OCI-LY1 (cell line): ENCODE results near the gene HOXD4.

Experiments
- H2AFZ ChIP-seq: fragments of 200-600 bp; sonication (generic), shearing (Covaris generic); 2 replicates; pipeline ENCODE4 v1.6.0; 2014; ENCODE audit warnings: antibody characterized with exemption, mild to moderate bottlenecking, low read length
- H3F3A ChIP-seq: fragments of 200-600 bp; sonication (generic), shearing (Covaris generic); 2 replicates; pipeline ENCODE4 v1.6.0; 2014; ENCODE audit warnings: mild to moderate bottlenecking, antibody characterized with exemption, low read length, moderate library complexity; ENCODE audit not compliant: insufficient read depth
- H3K27ac ChIP-seq: fragments of 200-600 bp; sonication (generic); 2 replicates; pipeline ENCODE4 v1.5.1; 2014; ENCODE audit warnings: low read length, mixed run types, mild to moderate bottlenecking, low read depth; ENCODE audit not compliant: poor library complexity, severe bottlenecking
- H3K27me3 ChIP-seq: fragments of 200-600 bp; sonication (generic); 2 replicates; pipeline ENCODE4 v1.6.0; 2014; ENCODE audit warnings: antibody characterized with exemption, mild to moderate bottlenecking, low read length, moderate library complexity; ENCODE audit not compliant: insufficient read depth
- H3K36me3 ChIP-seq: fragments of 200-600 bp; sonication (generic); 2 replicates; pipeline ENCODE4 v1.6.1; 2014; ENCODE audit warnings: mild to moderate bottlenecking, antibody characterized with exemption, low read length, moderate library complexity, mixed read lengths; ENCODE audit not compliant: insufficient read depth
- H3K4me1 ChIP-seq: fragments of 200-600 bp; sonication (generic); 2 replicates; pipeline ENCODE4 v1.5.1; 2014; ENCODE audit warnings: mild to moderate bottlenecking, low read length, moderate library complexity; ENCODE audit not compliant: insufficient read depth, severe bottlenecking
- H3K4me2 ChIP-seq: fragments of 200-600 bp; sonication (generic), shearing (Covaris generic); 2 replicates; pipeline ENCODE4 v1.6.1; 2014; ENCODE audit warnings: low read length
- H3K4me3 ChIP-seq: fragments of 200-600 bp; sonication (generic); 2 replicates; pipeline ENCODE4 v1.5.1; 2014; ENCODE audit warnings: low read length, low read depth, mild to moderate bottlenecking, mixed read lengths; ENCODE audit not compliant: poor library complexity, severe bottlenecking
- H3K79me2 ChIP-seq: fragments of 200-600 bp; shearing (Covaris generic); 2 replicates; pipeline ENCODE4 v1.6.1; 2016; ENCODE audit warnings: mixed run types, low read length, mixed read lengths; ENCODE audit not compliant: insufficient read depth
- H3K9ac ChIP-seq: fragments of 200-600 bp; sonication (generic), shearing (Covaris generic); 2 replicates; pipeline ENCODE4 v1.6.1; 2014; ENCODE audit warnings: mild to moderate bottlenecking, low read length, mixed read lengths
- H3K9me2 ChIP-seq: fragments of 200-600 bp; sonication (generic), shearing (Covaris generic); 2 replicates; pipeline ENCODE4 v1.6.1; 2014; ENCODE audit warnings: low read depth, mild to moderate bottlenecking, low read length, mixed read lengths
- H3K9me3 ChIP-seq: fragments of 200-600 bp; shearing (Covaris generic); 2 replicates; pipeline ENCODE4 v1.6.1; 2014; ENCODE audit warnings: low read length, mixed read lengths
- H4K20me1 ChIP-seq: fragments of 200-600 bp; sonication (generic), shearing (Covaris generic); 2 replicates; pipeline ENCODE4 v1.6.0; 2016; ENCODE audit warnings: mild to moderate bottlenecking, low read length; ENCODE audit not compliant: insufficient read depth
- EZH2 ChIP-seq: fragments of 200-600 bp; sonication (generic), shearing (Covaris generic); IDR thresholded peaks from 2 replicates; pipeline ENCODE4 v1.8.0; 2017; ENCODE audit warnings: borderline replicate concordance, mixed run types, mild to moderate bottlenecking, antibody characterized with exemption, low read length, moderate library complexity, mixed read lengths
- TF ChIP-seq, protein P1 (sequence below): fragments of 200-600 bp; sonication (generic), shearing (Covaris generic); IDR thresholded peaks from 2 replicates; pipeline ENCODE4 v1.5.1; 2017; ENCODE audit warnings: mild to moderate bottlenecking, antibody characterized with exemption, low read length, moderate library complexity, mixed read lengths

HOXD4 gene

DNA sequence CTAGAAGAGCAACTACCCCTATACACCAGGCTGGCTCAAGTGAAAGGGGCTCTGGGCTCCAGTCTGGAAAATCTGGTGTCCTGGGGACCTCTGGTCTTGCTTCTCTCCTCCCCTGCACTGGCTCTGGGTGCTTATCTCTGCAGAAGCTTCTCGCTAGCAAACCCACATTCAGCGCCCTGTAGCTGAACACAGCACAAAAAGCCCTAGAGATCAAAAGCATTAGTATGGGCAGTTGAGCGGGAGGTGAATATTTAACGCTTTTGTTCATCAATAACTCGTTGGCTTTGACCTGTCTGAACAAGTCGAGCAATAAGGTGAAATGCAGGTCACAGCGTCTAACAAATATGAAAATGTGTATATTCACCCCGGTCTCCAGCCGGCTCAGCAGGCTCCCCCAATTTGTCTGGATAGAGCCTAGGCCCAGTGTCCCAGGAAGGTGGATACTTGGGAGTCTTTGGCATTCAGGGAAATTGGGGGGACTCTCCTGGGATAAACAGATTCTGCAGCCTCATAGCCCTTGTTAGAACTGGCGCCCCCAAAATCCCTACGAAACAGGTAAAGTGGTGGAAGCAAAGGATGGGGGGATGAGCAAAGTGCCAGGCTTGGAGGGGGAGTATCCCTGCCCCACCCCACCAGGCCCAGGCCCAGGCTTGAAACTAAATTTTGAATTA lies 2.5 kb upstream of the HOXD4 start:
- no peaks in the 10 kb centered on the region for H3K36me3 ChIP-seq
- no peak overlapping the region for H2AFZ ChIP-seq
- no peaks in the 10 kb centered on the region for H3F3A ChIP-seq
- no peak overlapping the region for H3K9ac ChIP-seq
- no peak overlapping the region for H3K4me3 ChIP-seq
- H3K27ac ChIP-seq: no peak overlapping the region
- H4K20me1 ChIP-seq: no peaks in the 10 kb centered on the region
- H3K4me2 ChIP-seq: no peak overlapping the region
- H3K27me3 ChIP-seq: 0 out of 2 replicates have a peak, but pooled peaks cover 3% of the 10 kb centered on the region
- H3K4me1 ChIP-seq: no peaks in the 10 kb centered on the region
- H3K79me2 ChIP-seq: no peaks in the 10 kb centered on the region
- TF ChIP-seq, protein P1, sequence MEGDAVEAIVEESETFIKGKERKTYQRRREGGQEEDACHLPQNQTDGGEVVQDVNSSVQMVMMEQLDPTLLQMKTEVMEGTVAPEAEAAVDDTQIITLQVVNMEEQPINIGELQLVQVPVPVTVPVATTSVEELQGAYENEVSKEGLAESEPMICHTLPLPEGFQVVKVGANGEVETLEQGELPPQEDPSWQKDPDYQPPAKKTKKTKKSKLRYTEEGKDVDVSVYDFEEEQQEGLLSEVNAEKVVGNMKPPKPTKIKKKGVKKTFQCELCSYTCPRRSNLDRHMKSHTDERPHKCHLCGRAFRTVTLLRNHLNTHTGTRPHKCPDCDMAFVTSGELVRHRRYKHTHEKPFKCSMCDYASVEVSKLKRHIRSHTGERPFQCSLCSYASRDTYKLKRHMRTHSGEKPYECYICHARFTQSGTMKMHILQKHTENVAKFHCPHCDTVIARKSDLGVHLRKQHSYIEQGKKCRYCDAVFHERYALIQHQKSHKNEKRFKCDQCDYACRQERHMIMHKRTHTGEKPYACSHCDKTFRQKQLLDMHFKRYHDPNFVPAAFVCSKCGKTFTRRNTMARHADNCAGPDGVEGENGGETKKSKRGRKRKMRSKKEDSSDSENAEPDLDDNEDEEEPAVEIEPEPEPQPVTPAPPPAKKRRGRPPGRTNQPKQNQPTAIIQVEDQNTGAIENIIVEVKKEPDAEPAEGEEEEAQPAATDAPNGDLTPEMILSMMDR: no peak
- no peak for TF ChIP-seq EZH2
- H3K9me2 ChIP-seq: no peaks in the 10 kb centered on the region
- H3K9me3 ChIP-seq: no peaks in the 10 kb centered on the region

DNA sequence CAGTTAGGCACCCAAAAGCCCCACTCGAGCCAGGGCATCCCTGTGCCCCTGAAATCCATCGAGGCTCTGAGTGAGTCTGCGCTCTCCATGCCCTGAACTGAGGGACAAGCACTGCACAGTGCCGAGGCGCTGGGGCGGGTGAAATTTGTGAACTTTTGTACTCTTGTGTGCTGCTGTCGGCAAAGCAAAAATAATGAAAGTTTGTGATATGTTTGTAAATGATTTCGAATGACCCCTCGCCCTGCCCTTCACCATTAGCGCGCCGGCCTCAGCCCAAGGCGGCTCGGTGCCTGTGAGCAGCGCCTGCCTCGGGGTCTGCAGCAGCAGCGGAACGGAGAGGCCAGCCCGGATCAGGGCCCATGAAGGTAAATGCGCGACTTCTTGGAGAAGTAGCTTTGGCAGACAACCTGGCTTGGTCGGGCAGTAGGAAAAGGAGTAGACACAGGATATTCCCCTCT lies 1.8 kb upstream of the HOXD4 start:
- Histone ChIP-seq H3K4me3 (no peak overlapping the region), H3F3A (no peaks in the 10 kb centered on the region), H3K27ac (no peak overlapping the region), H3K27me3 (0 out of 2 replicates have a peak, but pooled peaks cover 3% of the 10 kb centered on the region), H3K9me3 (no peaks in the 10 kb centered on the region), H2AFZ (no peak overlapping the region), H3K9me2 (no peaks in the 10 kb centered on the region), H4K20me1 (no peaks in the 10 kb centered on the region), H3K4me2 (no peak overlapping the region), H3K9ac (no peak overlapping the region), H3K36me3 (no peaks in the 10 kb centered on the region), H3K4me1 (no peaks in the 10 kb centered on the region), H3K79me2 (no peaks in the 10 kb centered on the region)
- TF ChIP-seq, protein P1: no peak
- TF ChIP-seq EZH2: no peak

DNA sequence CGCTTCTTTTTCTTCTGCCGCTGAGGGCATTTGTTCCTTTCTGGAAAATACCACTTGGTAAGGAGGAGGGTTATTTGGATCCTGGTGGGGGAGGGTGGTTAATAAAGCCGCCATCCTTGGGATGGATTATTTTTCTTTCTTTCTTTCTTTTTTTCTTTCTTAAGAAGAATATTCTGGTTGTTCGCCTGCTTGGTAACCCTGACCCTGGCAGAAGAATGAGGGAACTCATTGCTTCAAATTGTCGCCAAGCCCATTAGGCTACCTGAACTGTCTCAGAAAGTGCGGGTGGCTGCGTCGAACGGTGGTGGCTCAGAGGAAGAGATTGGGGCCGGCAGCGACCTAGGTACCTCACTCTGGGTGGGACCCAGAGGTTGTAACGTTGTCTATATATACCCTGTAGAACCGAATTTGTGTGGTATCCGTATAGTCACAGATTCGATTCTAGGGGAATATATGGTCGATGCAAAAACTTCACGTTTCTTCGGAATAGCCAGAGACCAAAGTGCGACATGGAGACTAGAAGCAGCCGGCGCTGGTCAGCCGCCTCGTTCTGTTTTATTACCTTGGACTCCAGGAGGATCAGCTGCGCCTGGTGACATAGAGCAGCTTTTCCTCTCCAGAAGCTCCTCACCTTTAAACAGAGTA lies 1.3 kb upstream of the HOXD4 start:
- Histone ChIP-seq H3K4me1 (no peaks in the 10 kb centered on the region), H3K36me3 (no peaks in the 10 kb centered on the region), H3K79me2 (no peaks in the 10 kb centered on the region), H3K27ac (no peak overlapping the region), H3K4me2 (no peak overlapping the region), H3K27me3 (0 out of 2 replicates have a peak, but pooled peaks cover 3% of the 10 kb centered on the region), H3K9me3 (no peaks in the 10 kb centered on the region), H3K4me3 (no peak overlapping the region), H3K9me2 (no peaks in the 10 kb centered on the region), H3F3A (no peaks in the 10 kb centered on the region), H2AFZ (no peak overlapping the region), H4K20me1 (no peaks in the 10 kb centered on the region), H3K9ac (no peak overlapping the region)
- no peak for TF ChIP-seq EZH2
- TF ChIP-seq, protein P1: no peak
